Measurements from ENCODE around the gene SPPL2B. TPM values are rescaled to one million over a fixed set of nuclear protein-coding genes. Genes with fewer than 3 reads are reported as not detected.

Gene SPPL2B
- total RNA-seq, 4 donors from 2014 or later = 149 to 367 (median 242) TPM

GRCh38 chr19:2332341-2333026, 4.0 kb downstream of the SPPL2B start:
- Histone ChIP-seq H3K4me3 (peak overlapping the region in 2 of 4 donors; percentile 5 to 10), H3K9me3 (no peaks in the 10 kb centered on the region), H3K27ac (peak overlapping the region; percentile 88 to 94 (median 90)), H3K4me1 (peaks cover 37 to 62% (median 54%) of the 10 kb centered on the region in 4 donors), H3K27me3 (no peaks in the 10 kb centered on the region), H3K36me3 (no peaks in the 10 kb centered on the region)
- peak; percentile 69 for DNase-seq
- TF ChIP-seq EP300 (IDR thresholded peaks at IDR 0.05; ENCODE audit: low read depth) = no peak
- TF ChIP-seq POLR2AphosphoS5 (IDR thresholded peaks at IDR 0.05) = peak; percentile 13 to 40 (median 25)
- peak; percentile 31 for TF ChIP-seq POLR2A (IDR thresholded peaks at IDR 0.05)
- no peak for TF ChIP-seq CTCF (IDR thresholded peaks at IDR 0.05)
- intact Hi-C loops (cut with DNase I; ENCODE audit: low total_unique reads) = no loop called here
- in situ Hi-C loops (cut with MboI; ENCODE audit: low pct_ligation_motif_present in 1 of 4, low pct_unique_long_range_greater_than_20kb in 1 of 4, low sequenced_read_pairs in 3 of 4) = no loop called here
- WGBS, 2 donors (ENCODE audit: low coverage in 1 of 2) = 24% methylated on average over 8 of the region's 17 CpGs; no CpG with 5 or more reads in 1 of the 2 donors

- Histone ChIP-seq H3K27ac (peak overlapping the region; percentile 88 to 94 (median 90)), H3K4me3 (peak overlapping the region in 2 of 4 donors; percentile 13 to 16), H3K27me3 (no peaks in the 10 kb centered on the region), H3K36me3 (no peaks in the 10 kb centered on the region), H3K4me1 (peaks cover 37 to 57% (median 50%) of the 10 kb centered on the region in 4 donors), H3K9me3 (no peaks in the 10 kb centered on the region)
- DNase-seq = peak; percentile 64
- no peak for TF ChIP-seq POLR2A (IDR thresholded peaks at IDR 0.05)
- TF ChIP-seq POLR2AphosphoS5 (IDR thresholded peaks at IDR 0.05) = no peak
- TF ChIP-seq CTCF (IDR thresholded peaks at IDR 0.05) = no peak
- no peak for TF ChIP-seq EP300 (IDR thresholded peaks at IDR 0.05; ENCODE audit: low read depth)
- in situ Hi-C loops (cut with MboI; ENCODE audit: low pct_ligation_motif_present in 1 of 4, low pct_unique_long_range_greater_than_20kb in 1 of 4, low sequenced_read_pairs in 3 of 4) = no loop called here
- intact Hi-C loops (cut with DNase I; ENCODE audit: low total_unique reads) = no loop called here
- 40 to 54% methylated on average over 1 to 25 of the region's 27 CpGs for WGBS, 2 donors (ENCODE audit: low coverage in 1 of 2)
These were observed 4.7 kb downstream of the SPPL2B start for GRCh38 chr19:2333027-2333806.

- intact Hi-C loops (cut with DNase I; ENCODE audit: low total_unique reads) = no loop called here
- no peak for TF ChIP-seq CTCF (IDR thresholded peaks at IDR 0.05)
- TF ChIP-seq POLR2A (IDR thresholded peaks at IDR 0.05) = no peak
- TF ChIP-seq EP300 (IDR thresholded peaks at IDR 0.05; ENCODE audit: low read depth) = no peak
- TF ChIP-seq POLR2AphosphoS5 (IDR thresholded peaks at IDR 0.05) = no peak
- H3K4me1 ChIP-seq = peaks cover 37 to 57% (median 50%) of the 10 kb centered on the region in 4 donors
- H3K27ac ChIP-seq = peak overlapping the region; percentile 60 to 88 (median 78)
- 54% methylated on average over 4 of the region's 11 CpGs; no CpG with 5 or more reads in 1 of the 2 donors for WGBS, 2 donors (ENCODE audit: low coverage in 1 of 2)
- in situ Hi-C loops (cut with MboI; ENCODE audit: low pct_ligation_motif_present in 1 of 4, low pct_unique_long_range_greater_than_20kb in 1 of 4, low sequenced_read_pairs in 3 of 4) = no loop called here
- no peaks in the 10 kb centered on the region for H3K27me3 ChIP-seq
- H3K9me3 ChIP-seq = no peaks in the 10 kb centered on the region
- no peak for DNase-seq
- no peak overlapping the region for H3K4me3 ChIP-seq
- H3K36me3 ChIP-seq = no peaks in the 10 kb centered on the region
These were observed 5.3 kb downstream of the SPPL2B start for GRCh38 chr19:2333807-2334211.

GRCh38 chr19:2334426-2334825, 5.9 kb downstream of the SPPL2B start:
- 95% methylated on average over 25 of the region's 27 CpGs; no CpG with 5 or more reads in 1 of the 2 donors for WGBS, 2 donors (ENCODE audit: low coverage in 1 of 2)
- intact Hi-C loops (cut with DNase I; ENCODE audit: low total_unique reads) = no loop called here
- Histone ChIP-seq H3K9me3 (no peaks in the 10 kb centered on the region), H3K27ac (peak overlapping the region in 3 of 4 donors; percentile 77 to 88 (median 78)), H3K4me3 (no peak overlapping the region), H3K36me3 (no peaks in the 10 kb centered on the region), H3K4me1 (peaks cover 36 to 52% (median 47%) of the 10 kb centered on the region in 4 donors), H3K27me3 (no peaks in the 10 kb centered on the region)
- no peak for TF ChIP-seq POLR2A (IDR thresholded peaks at IDR 0.05)
- no peak for TF ChIP-seq EP300 (IDR thresholded peaks at IDR 0.05; ENCODE audit: low read depth)
- TF ChIP-seq CTCF (IDR thresholded peaks at IDR 0.05) = no peak
- TF ChIP-seq POLR2AphosphoS5 (IDR thresholded peaks at IDR 0.05) = no peak
- in situ Hi-C loops (cut with MboI; ENCODE audit: low pct_ligation_motif_present in 1 of 4, low pct_unique_long_range_greater_than_20kb in 1 of 4, low sequenced_read_pairs in 3 of 4) = no loop called here
- no peak for DNase-seq
